ENCODE measurements around the gene NCKAP5.
A peak's percentile ranks its signal among the peaks of the same experiment; 100 is the strongest.

DNA sequence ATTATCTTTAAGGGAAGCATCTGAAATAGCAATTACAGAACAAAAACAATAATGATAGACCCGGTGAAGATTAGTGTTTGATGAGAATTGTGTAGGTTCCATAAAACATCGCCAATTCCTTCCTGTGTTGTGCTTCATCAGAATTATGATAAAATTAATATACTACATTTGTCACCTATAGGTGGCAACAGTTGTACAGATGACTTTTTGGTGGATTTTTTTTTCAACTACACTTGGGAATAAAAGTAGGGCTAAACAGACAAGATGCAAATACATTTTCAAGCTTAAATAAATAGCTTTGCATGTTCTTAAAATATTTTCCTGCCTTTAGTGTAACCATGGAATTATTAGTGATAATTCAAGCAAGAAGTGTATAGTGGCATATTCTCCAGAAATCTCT is 891.3 kb downstream of the NCKAP5 start:
- TF ChIP-seq, protein P1, sequence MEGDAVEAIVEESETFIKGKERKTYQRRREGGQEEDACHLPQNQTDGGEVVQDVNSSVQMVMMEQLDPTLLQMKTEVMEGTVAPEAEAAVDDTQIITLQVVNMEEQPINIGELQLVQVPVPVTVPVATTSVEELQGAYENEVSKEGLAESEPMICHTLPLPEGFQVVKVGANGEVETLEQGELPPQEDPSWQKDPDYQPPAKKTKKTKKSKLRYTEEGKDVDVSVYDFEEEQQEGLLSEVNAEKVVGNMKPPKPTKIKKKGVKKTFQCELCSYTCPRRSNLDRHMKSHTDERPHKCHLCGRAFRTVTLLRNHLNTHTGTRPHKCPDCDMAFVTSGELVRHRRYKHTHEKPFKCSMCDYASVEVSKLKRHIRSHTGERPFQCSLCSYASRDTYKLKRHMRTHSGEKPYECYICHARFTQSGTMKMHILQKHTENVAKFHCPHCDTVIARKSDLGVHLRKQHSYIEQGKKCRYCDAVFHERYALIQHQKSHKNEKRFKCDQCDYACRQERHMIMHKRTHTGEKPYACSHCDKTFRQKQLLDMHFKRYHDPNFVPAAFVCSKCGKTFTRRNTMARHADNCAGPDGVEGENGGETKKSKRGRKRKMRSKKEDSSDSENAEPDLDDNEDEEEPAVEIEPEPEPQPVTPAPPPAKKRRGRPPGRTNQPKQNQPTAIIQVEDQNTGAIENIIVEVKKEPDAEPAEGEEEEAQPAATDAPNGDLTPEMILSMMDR (IDR thresholded peaks at IDR 0.05): peak in 5 of 12 donors; percentile 14 to 30 (median 23)
- TF ChIP-seq POLR2A (IDR thresholded peaks at IDR 0.05): no peak
